KMS-11 (cell line): Measurements from ENCODE around the gene CD1C.

Experiments used
- H2AFZ ChIP-seq: fragments of 200-600 bp; sonication (generic); 2 replicates; pipeline ENCODE4 v1.6.1; 2016; ENCODE audit warnings: antibody characterized with exemption, mixed run types, low read depth
- H3K27ac ChIP-seq: fragments of 200-600 bp; sonication (generic); 2 replicates; pipeline ENCODE4 v1.6.1; 2016; ENCODE audit warnings: mild to moderate bottlenecking, mixed run types
- H3K27me3 ChIP-seq: fragments of 200-600 bp; sonication (generic); 2 replicates; pipeline ENCODE4 v1.6.1; 2017; ENCODE audit warnings: mild to moderate bottlenecking, low read depth, mixed run types, moderate library complexity; ENCODE audit not compliant: insufficient read depth
- H3K36me3 ChIP-seq: fragments of 200-600 bp; sonication (generic); 2 replicates; pipeline ENCODE4 v1.6.1; 2017; ENCODE audit warnings: mild to moderate bottlenecking, mixed run types; ENCODE audit not compliant: insufficient read depth
- H3K4me1 ChIP-seq: fragments of 200-600 bp; sonication (generic); 2 replicates; pipeline ENCODE4 v1.6.1; 2016; ENCODE audit warnings: mild to moderate bottlenecking, low read depth, mixed run types; ENCODE audit not compliant: poor library complexity, severe bottlenecking
- H3K4me2 ChIP-seq: fragments of 200-600 bp; sonication (generic); 2 replicates; pipeline ENCODE4 v1.7.0; 2016; ENCODE audit warnings: mild to moderate bottlenecking, mixed run types
- H3K4me3 ChIP-seq: fragments of 200-600 bp; sonication (generic); IDR thresholded peaks from 2 replicates; pipeline ENCODE4 v1.6.1; 2017; ENCODE audit warnings: low read depth, low read length, mixed read lengths; ENCODE audit not compliant: insufficient read depth
- H3K79me2 ChIP-seq: fragments of 200-600 bp; sonication (generic); 2 replicates; pipeline ENCODE4 v1.6.1; 2016; ENCODE audit warnings: low read depth, mixed run types; ENCODE audit not compliant: insufficient read depth
- H3K9ac ChIP-seq: fragments of 200-600 bp; sonication (generic); 2 replicates; pipeline ENCODE4 v1.6.1; 2016; ENCODE audit warnings: mild to moderate bottlenecking, mixed run types
- H4K20me1 ChIP-seq: fragments of 200-600 bp; sonication (generic); 2 replicates; pipeline ENCODE4 v1.6.1; 2016; ENCODE audit warnings: mild to moderate bottlenecking, mixed run types; ENCODE audit not compliant: insufficient read depth
- CTCF ChIP-seq: fragments of 200-600 bp; sonication (generic); conservative IDR thresholded peaks from 2 replicates; pipeline ENCODE4 v1.6.1; 2017; ENCODE audit warnings: low read depth, mild to moderate bottlenecking, antibody characterized with exemption, low read length, moderate library complexity, mixed read lengths

The CD1C gene

DNA sequence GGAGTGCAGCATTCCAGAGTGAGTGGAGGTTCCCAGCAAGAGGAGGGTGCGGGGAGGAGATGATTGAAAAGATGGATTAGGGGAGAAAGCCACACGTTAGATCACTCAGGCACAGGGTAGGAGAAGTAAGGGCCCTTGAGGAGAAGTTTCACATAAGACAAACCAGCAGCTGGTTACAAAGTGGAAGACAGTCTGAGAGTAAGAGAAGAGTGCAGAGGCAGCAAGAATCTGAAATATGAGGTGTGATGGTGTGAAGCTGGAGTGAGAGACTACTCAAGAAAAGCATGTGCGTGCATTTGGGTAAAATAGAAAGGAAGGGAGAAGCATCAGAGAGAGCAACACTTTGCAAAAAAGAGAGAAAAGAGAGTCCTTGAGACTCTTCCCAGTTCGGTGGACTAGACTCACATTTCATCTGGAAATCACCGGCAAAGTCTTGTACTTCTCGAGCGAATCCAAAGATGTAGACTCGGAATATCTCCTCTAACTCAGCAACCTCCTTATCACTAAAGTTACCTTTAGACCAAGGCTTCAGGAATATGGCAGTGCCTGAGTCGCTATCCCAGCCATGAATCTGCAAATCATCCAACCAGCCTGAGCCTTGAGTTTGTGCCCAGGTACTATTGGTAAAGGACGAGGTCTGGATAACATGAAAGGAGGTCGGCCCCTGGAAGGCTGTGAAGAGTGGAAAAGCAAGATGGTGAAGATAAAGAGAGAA, 40.8 kb downstream of the CD1C start:
- Histone ChIP-seq H3K4me1 (peaks cover 16% of the 10 kb centered on the region), H3K4me2 (no peak overlapping the region), H3K36me3 (no peaks in the 10 kb centered on the region), H3K27me3 (no peaks in the 10 kb centered on the region), H3K79me2 (no peaks in the 10 kb centered on the region), H2AFZ (no peak overlapping the region), H3K9ac (no peak overlapping the region), H3K27ac (no peak overlapping the region), H3K4me3 (no peak overlapping the region), H4K20me1 (no peaks in the 10 kb centered on the region)
- no peak for TF ChIP-seq CTCF

DNA sequence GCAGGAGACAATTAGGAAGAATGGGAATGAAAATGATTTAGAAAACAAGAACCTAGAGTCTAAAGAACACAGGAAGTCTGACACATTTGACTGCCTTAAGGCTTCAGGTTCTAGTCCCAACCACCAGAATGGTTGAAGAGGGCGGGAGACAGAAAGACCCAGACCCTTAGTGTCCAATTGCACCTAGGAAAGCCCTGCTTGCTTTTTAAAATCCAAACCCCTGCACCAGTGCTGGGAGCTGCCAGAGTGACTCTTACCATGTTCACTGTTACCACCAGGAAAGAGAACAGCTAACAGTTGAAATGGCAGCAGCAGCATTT, 41.3 kb downstream of the CD1C start:
- H2AFZ ChIP-seq = no peak overlapping the region
- no peaks in the 10 kb centered on the region for H3K79me2 ChIP-seq
- H3K4me1 ChIP-seq = peaks cover 17% of the 10 kb centered on the region
- H3K27me3 ChIP-seq = no peaks in the 10 kb centered on the region
- no peak overlapping the region for H3K4me2 ChIP-seq
- no peaks in the 10 kb centered on the region for H4K20me1 ChIP-seq
- no peaks in the 10 kb centered on the region for H3K36me3 ChIP-seq
- H3K4me3 ChIP-seq = no peak overlapping the region
- TF ChIP-seq CTCF = no peak
- H3K27ac ChIP-seq = no peak overlapping the region
- no peak overlapping the region for H3K9ac ChIP-seq

- Histone ChIP-seq H3K27ac (no peak within 1 kb of the TSS), H4K20me1 (no peaks in the 10 kb centered on the region), H3K4me1 (peaks cover 19% of the 10 kb centered on the region), H3K36me3 (no peaks in the 10 kb centered on the region), H3K79me2 (no peaks in the 10 kb centered on the region), H3K9ac (no peak within 1 kb of the TSS), H2AFZ (no peak within 1 kb of the TSS), H3K27me3 (no peaks in the 10 kb centered on the region), H3K4me3 (no peak within 1 kb of the TSS), H3K4me2 (no peak within 1 kb of the TSS)
- no peak for TF ChIP-seq CTCF
These were observed 41.9 kb downstream of the CD1C start, which contains the start of gene CD1B for GRCh38 chr1:158331481-158332150. Gene CD1B (minus strand): TSS chr1:158331531. CDS start chr1:158331423, 108 bp downstream.

DNA sequence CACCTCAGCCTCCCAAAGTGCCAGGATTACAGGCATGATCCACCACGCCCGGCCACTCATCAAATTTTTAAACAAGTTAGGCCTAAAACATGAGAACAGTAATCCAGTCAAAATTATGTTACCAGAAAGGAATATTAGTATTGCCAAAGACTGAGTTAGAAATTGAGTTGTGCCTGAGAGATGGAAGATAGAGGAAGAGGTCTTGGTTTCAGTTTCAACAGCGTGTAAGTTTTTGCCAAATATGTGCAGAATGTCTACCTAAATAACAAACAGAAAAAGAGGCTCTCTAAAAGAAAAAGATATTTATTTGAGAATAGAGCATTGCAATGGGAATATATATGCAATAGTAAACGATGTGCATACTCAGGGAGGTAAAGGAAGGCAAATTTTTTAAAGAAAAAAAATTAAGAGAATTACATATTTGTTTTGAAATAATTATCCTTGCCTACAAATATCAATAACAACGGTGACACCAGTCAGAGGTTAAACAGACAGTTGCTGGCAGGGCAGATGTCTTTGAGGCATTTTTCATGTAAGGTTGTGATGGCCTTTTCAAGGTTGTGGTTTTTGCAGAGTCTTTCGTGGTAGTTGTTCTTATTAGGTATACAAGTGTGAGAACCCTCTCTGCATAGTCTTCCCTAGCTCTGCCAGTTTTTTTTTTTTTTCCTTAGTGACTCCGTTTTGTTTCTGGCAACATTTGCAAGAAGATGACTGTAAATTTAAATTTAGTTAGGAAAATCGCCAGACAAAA, 43.9 kb downstream of the CD1C start:
- Histone ChIP-seq H3K27ac (no peak overlapping the region), H3K4me1 (peaks cover 19% of the 10 kb centered on the region), H3K9ac (no peak overlapping the region), H3K27me3 (no peaks in the 10 kb centered on the region), H3K36me3 (no peaks in the 10 kb centered on the region), H3K79me2 (no peaks in the 10 kb centered on the region), H3K4me2 (peak overlapping the region; percentile 6), H4K20me1 (no peaks in the 10 kb centered on the region), H3K4me3 (no peak overlapping the region), H2AFZ (no peak overlapping the region)
- TF ChIP-seq CTCF = no peak
